HG03432 (cell line): ENCODE data around the gene B3GNT7.

Experiments
- ATAC-seq: cut with Tn5 transposase; IDR thresholded peaks from one replicate; pipeline ENCODE4 v1.9.1; 2021; ENCODE audit warnings: mild to moderate bottlenecking, moderate library complexity; ENCODE audit not compliant: unreplicated experiment

The B3GNT7 gene

DNA sequence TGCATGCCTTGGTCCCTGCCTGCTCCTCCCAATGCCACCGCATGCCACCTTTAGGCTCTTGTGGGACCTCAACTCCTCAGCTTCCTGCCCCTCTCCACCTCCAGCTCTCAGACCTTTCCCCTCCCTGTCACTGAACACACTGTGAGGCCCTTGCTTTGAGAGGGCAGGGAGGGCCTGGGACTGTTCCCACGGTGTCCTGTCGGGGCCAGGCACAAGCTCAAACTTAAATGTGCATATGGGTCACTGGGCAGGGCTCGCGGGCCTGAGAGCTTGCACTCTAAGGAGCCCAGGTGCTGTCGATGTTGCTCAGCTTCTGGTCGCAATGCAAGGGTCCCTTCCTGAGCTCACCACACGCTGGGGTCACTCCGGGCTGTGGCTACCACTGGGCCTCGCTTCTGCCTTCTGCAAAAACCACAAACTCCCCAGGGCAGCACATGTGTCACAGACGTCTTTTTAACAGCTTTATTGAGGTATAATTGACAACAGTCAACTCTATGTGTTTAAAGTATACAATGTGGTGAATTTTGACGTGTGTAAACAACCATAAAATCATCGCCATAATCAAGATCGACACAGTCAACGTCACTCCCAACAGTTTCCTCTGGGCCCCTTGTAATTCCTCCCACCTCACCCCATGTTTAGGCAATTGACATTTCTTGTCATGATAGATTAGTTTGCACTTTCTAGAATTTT lies 11.9 kb upstream of the B3GNT7 start:
- ATAC-seq, result no peak

- ATAC-seq, result no peak
These were observed 11.4 kb upstream of the B3GNT7 start for GRCh38 chr2:231384109-231384435.

- no peak for ATAC-seq
These were observed 10.5 kb upstream of the B3GNT7 start for GRCh38 chr2:231384970-231385369.

- ATAC-seq, result no peak
These were observed 10.1 kb upstream of the B3GNT7 start for GRCh38 chr2:231385429-231385828.

GRCh38 chr2:231386446-231386845 lies 9.1 kb upstream of the B3GNT7 start:
- no peak for ATAC-seq

DNA sequence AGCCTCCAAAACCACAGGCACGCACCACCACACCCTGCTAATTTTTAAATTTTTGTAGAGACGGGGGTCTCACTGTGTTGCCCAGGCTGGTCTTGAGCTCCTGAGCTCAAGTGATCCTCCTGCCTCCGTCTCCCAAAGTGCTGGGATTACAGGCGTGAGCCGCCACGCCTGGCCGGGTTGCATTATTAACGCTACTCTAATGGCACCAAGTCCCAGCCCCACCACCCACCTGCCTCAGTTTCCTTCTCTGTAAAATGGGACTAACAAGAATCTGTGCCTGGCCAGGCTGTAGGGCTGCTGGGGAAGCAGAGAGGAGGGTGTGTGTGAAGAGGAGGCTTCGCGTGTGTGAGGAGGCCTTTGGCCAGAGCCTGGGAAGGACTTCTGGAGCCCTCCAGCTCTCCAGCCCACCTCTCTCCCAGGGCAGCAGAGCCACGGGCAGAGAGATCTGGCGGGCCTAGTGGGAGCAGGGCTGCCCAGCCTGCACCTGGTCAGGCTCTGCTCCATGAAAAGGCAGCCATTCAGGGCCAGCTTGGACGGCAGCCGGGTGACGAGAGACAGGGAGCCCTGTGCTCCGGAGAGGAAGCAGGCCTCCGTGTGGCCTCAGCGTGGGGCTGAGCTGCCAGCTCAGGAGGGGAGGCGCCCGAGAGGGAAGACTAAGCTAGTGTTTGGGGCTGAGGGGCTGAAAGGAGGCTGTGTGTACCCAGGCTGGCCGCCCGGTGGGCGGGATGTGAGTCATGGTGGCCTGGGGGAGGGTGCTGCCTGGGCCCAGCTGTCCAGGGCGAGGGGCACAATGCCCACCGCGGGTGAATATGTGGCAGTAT lies 7.4 kb upstream of the B3GNT7 start:
- ATAC-seq, result no peak

GRCh38 chr2:231388725-231389346 lies 6.7 kb upstream of the B3GNT7 start:
- no peak for ATAC-seq

GRCh38 chr2:231390667-231391066 lies 4.8 kb upstream of the B3GNT7 start:
- no peak for ATAC-seq

- ATAC-seq, result no peak
These were observed 3.5 kb upstream of the B3GNT7 start for GRCh38 chr2:231391981-231392380.

DNA sequence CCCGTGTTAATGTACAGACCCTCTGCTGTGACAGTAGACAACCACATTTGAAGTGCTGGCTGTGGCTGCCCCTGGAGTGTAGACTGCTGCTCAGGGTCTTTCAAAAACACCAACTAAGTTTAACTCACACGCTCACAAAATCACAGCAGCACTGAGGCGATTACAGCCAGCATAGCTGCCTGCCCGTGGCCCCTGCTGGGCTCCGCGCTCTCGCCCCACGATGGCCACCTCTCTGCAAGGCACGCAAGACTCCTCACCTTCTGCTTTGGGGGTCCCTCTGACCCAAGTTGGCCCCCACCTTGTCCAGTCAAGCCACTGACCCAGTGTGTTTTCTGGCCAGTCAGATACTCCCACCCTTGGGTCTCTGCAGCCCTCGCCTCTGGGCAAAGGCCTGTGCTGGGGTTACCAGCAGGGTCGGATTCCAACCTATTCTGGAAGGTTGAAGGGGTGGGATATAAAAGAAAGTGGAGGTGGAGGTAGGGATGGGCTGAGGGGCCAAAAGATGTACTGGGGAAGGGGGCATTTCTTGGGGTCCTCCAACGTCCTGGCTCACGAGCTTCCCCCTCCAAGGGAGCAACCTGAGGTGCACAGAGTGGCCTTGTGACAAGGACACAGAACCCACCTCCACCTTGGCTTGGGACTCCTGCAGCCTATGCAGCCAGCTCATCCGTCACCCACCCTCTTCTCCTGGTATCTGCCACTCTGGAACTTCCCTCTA lies 2.9 kb upstream of the B3GNT7 start:
- ATAC-seq, result no peak

GRCh38 chr2:231393149-231394131 lies 2.1 kb upstream of the B3GNT7 start:
- ATAC-seq, result peak; percentile 47

- ATAC-seq, result peak; percentile 45
These were observed 1.0 kb upstream of the B3GNT7 start for GRCh38 chr2:231394211-231395141.

- ATAC-seq, result no peak
These were observed 730 bp downstream of the B3GNT7 start for GRCh38 chr2:231396058-231396821.

DNA sequence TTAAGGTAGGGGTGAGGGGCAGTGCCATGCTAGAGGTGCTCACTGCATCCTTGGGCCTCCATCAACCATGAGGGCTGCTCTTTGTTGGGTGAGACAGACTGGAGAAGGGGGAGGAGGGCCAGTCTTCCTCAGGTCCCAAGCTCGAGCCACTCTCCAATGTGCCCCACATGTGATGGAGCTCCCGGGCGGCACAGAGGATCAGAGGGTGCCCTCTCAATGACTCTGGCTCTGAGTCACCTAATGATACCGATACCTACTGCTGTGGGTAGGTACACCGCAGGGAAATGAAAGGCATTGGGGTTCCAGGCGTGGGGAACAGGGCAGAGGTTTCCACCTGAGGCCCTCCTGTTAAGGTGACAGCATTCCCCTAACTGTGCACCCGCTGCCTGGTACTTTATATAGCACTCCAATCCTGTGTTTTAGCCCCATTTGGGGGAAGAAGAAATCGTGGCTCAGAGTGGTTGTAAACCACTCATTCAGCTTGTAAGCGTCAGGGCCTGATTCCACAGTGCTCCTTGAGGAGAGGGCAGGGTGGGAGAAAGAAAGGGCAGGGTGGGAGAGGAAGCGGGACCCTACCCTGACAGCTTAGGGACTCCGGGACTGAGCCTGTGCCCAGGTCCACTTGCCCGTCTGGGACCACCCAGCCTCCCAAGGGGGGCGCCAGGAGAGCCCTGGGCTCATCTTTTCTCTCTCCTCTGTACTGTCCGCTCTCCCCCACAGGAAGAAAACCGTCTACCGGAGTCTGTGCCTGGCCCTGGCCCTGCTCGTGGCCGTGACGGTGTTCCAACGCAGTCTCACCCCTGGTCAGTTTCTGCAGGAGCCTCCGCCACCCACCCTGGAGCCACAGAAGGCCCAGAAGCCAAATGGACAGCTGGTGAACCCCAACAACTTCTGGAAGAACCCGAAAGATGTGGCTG lies 1.8 kb downstream of the B3GNT7 start:
- ATAC-seq, result no peak

GRCh38 chr2:231397928-231398294 lies 2.4 kb downstream of the B3GNT7 start:
- no peak for ATAC-seq

DNA sequence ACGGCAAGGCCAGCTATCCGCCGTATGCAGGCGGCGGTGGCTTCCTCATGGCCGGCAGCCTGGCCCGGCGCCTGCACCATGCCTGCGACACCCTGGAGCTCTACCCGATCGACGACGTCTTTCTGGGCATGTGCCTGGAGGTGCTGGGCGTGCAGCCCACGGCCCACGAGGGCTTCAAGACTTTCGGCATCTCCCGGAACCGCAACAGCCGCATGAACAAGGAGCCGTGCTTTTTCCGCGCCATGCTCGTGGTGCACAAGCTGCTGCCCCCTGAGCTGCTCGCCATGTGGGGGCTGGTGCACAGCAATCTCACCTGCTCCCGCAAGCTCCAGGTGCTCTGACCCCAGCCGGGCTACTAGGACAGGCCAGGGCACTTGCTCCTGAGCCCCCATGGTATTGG lies 3.1 kb downstream of the B3GNT7 start:
- ATAC-seq, result no peak

GRCh38 chr2:231399046-231399852 lies 3.7 kb downstream of the B3GNT7 start:
- ATAC-seq, result no peak
